Osteocyte (in vitro differentiated cells): Measurements from ENCODE around the gene ZNF865. TPM values are rescaled to one million over a fixed set of nuclear protein-coding genes. Genes with fewer than 3 reads are reported as not detected.

Source experiments
- DNase-seq: peaks from one replicate; pipeline ENCODE4 v3.0.0; 2021; ENCODE audit warnings: mixed read lengths; ENCODE audit not compliant: unreplicated experiment; ENCODE audit errors: extremely low spot score
- H3K27ac Mint-ChIP-seq: one replicate; pipeline ENCODE4 v1.8.0; 2021; ENCODE audit warnings: mild to moderate bottlenecking, mixed read lengths; ENCODE audit not compliant: unreplicated experiment
- H3K27me3 Mint-ChIP-seq: one replicate; pipeline ENCODE4 v1.8.0; 2021; ENCODE audit warnings: mixed read lengths; ENCODE audit not compliant: unreplicated experiment
- H3K36me3 Mint-ChIP-seq: one replicate; pipeline ENCODE4 v1.8.0; 2021; ENCODE audit warnings: mixed read lengths; ENCODE audit not compliant: unreplicated experiment
- H3K4me1 Mint-ChIP-seq: one replicate; pipeline ENCODE4 v1.8.0; 2021; ENCODE audit warnings: mixed read lengths; ENCODE audit not compliant: unreplicated experiment
- H3K4me3 Mint-ChIP-seq: one replicate; pipeline ENCODE4 v1.8.0; 2021; ENCODE audit warnings: mild to moderate bottlenecking, moderate library complexity, mixed read lengths; ENCODE audit not compliant: unreplicated experiment
- H3K9me3 Mint-ChIP-seq: one replicate; pipeline ENCODE4 v1.8.0; 2021; ENCODE audit warnings: mixed read lengths; ENCODE audit not compliant: unreplicated experiment
- total RNA-seq: library from RNA; stranded (reverse); gene quantifications from 2 replicates; pipeline ENCODE4 v1.2.1, GENCODE V29; 2021
- TF ChIP-seq, protein P1 (sequence below): fragments of 200-600 bp; sonication (generic); IDR thresholded peaks from 2 replicates; pipeline ENCODE4 v1.5.0; 2021; ENCODE audit warnings: antibody characterized with exemption, mild to moderate bottlenecking, moderate library complexity

The ZNF865 gene
- total RNA-seq, 1 donor from 2014 or later: 19.2 TPM

GRCh38 chr19:55652311-55653128, 47.1 kb downstream of the ZNF865 start:
- DNase-seq: no peak
- no peaks in the 10 kb centered on the region for H3K9me3 Mint-ChIP-seq
- H3K36me3 Mint-ChIP-seq: peaks cover 10% of the 10 kb centered on the region
- H3K27ac Mint-ChIP-seq: peak overlapping the region; percentile 23
- peaks cover 42% of the 10 kb centered on the region for H3K4me1 Mint-ChIP-seq
- no peaks in the 10 kb centered on the region for H3K27me3 Mint-ChIP-seq
- TF ChIP-seq, protein P1, sequence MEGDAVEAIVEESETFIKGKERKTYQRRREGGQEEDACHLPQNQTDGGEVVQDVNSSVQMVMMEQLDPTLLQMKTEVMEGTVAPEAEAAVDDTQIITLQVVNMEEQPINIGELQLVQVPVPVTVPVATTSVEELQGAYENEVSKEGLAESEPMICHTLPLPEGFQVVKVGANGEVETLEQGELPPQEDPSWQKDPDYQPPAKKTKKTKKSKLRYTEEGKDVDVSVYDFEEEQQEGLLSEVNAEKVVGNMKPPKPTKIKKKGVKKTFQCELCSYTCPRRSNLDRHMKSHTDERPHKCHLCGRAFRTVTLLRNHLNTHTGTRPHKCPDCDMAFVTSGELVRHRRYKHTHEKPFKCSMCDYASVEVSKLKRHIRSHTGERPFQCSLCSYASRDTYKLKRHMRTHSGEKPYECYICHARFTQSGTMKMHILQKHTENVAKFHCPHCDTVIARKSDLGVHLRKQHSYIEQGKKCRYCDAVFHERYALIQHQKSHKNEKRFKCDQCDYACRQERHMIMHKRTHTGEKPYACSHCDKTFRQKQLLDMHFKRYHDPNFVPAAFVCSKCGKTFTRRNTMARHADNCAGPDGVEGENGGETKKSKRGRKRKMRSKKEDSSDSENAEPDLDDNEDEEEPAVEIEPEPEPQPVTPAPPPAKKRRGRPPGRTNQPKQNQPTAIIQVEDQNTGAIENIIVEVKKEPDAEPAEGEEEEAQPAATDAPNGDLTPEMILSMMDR: no peak
- no peak overlapping the region for H3K4me3 Mint-ChIP-seq

GRCh38 chr19:55653651-55654322, 48.3 kb downstream of the ZNF865 start:
- TF ChIP-seq, protein P1: peak; percentile 99
- DNase-seq: peak; percentile 99
- peak overlapping the region; percentile 100 for H3K27ac Mint-ChIP-seq
- no peaks in the 10 kb centered on the region for H3K9me3 Mint-ChIP-seq
- H3K4me3 Mint-ChIP-seq: peak overlapping the region; percentile 96
- H3K27me3 Mint-ChIP-seq: no peaks in the 10 kb centered on the region
- H3K36me3 Mint-ChIP-seq: peaks cover 10% of the 10 kb centered on the region
- peaks cover 45% of the 10 kb centered on the region for H3K4me1 Mint-ChIP-seq

- peaks cover 43% of the 10 kb centered on the region for H3K4me1 Mint-ChIP-seq
- H3K4me3 Mint-ChIP-seq: peak overlapping the region; percentile 96
- TF ChIP-seq, protein P1: no peak
- DNase-seq: peak; percentile 100
- peaks cover 11% of the 10 kb centered on the region for H3K36me3 Mint-ChIP-seq
- no peaks in the 10 kb centered on the region for H3K27me3 Mint-ChIP-seq
- peak overlapping the region; percentile 100 for H3K27ac Mint-ChIP-seq
- no peaks in the 10 kb centered on the region for H3K9me3 Mint-ChIP-seq
Measured at GRCh38 chr19:55654323-55654867, 48.9 kb downstream of the ZNF865 start.

DNA sequence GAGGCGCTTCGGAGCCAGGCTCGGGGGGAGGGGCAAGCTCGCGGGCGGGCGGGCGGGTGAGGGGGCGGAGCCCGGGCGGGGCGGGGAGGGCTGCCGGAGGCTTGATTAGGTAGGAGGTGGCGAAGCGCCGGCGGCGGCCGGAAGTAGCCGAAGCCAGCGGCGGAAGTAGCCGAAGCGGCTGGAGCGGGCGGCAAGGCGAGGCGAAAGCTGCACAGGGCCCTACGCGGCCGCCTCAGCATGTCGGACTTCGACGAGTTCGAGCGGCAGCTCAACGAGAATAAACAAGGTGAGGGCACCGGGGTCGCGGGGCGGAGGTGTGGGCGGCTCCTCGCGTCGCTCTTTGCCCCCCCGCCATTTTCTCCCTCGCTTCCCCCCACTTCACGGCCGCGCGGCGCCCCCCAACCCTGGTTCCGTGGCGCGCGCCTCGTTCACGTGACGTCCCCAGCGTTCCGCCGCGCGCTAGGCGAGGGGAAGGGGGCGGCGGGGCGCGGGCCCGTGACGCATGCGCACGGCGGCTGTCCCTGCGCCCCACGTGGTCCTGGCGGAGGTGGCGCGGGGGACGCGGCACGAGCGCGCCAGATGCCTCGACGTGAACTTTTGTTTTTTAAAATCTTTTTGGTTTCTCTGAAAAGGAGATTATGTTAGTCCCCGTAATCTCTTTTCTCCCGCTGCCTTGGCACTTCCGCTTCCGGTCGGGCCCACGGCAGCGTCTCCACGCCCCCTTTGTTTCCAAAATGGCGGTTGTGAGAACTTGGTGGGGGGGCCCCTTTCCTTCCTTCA, 49.6 kb downstream of the ZNF865 start, which contains the start of gene U2AF2:
U2AF2 (plus strand) TSS at position 168 of the 780 bp plus-strand sequence; CDS start at position 238, 70 bp downstream.
- H3K4me3 Mint-ChIP-seq: peak within 1 kb of the TSS; percentile 96
- H3K9me3 Mint-ChIP-seq: no peaks in the 10 kb centered on the region
- peaks cover 43% of the 10 kb centered on the region for H3K4me1 Mint-ChIP-seq
- peak; percentile 99 for DNase-seq
- TF ChIP-seq, protein P1: no peak
- H3K27me3 Mint-ChIP-seq: no peaks in the 10 kb centered on the region
- peak within 1 kb of the TSS; percentile 100 for H3K27ac Mint-ChIP-seq
- H3K36me3 Mint-ChIP-seq: peaks cover 13% of the 10 kb centered on the region
